NCI-H2081 treated with DMSO at 0.1 percent for 48 hours (cell line): ENCODE measurements around the gene COASY.
"Not testable (repeated sequence)": the region's sequence is repeated elsewhere in the genome, so short reads cannot be mapped to it uniquely, and the experiment has no call there.

Experiments
- DNase-seq: peaks from one replicate; lab custom pipeline; 2025; lab: John Stamatoyannopoulos, UW

Gene COASY

GRCh38 chr17:42531455-42532354 lies 30.2 kb upstream of the COASY start:
- no peak for DNase-seq

GRCh38 chr17:42535155-42536047 lies 26.5 kb upstream of the COASY start:
- no peak for DNase-seq

GRCh38 chr17:42536048-42536371 lies 25.9 kb upstream of the COASY start, which contains the start of gene NAGLU:
Gene NAGLU (plus strand): TSS chr17:42536241. CDS start chr17:42536273, 32 bp downstream.
- DNase-seq = peak; percentile 68

- DNase-seq = peak; percentile 73
These were observed 25.4 kb upstream of the COASY start for GRCh38 chr17:42536372-42537155.

GRCh38 chr17:42537156-42537805 lies 24.7 kb upstream of the COASY start:
- no peak for DNase-seq

- DNase-seq = no peak
These were observed 24.0 kb upstream of the COASY start for GRCh38 chr17:42537826-42538451.

GRCh38 chr17:42538482-42538881 lies 23.5 kb upstream of the COASY start:
- no peak for DNase-seq

- DNase-seq = not testable (repeated sequence)
These were observed 21.4 kb upstream of the COASY start for GRCh38 chr17:42540558-42540957.

- DNase-seq = no peak
These were observed 20.7 kb upstream of the COASY start for GRCh38 chr17:42541041-42541833.

- no peak for DNase-seq
These were observed 18.5 kb upstream of the COASY start for GRCh38 chr17:42543190-42544079.

- DNase-seq = no peak
These were observed 17.1 kb upstream of the COASY start for GRCh38 chr17:42544874-42545283.

GRCh38 chr17:42545755-42546505 lies 16.0 kb upstream of the COASY start:
- DNase-seq = not testable (repeated sequence)

- DNase-seq = no peak
These were observed 14.9 kb upstream of the COASY start for GRCh38 chr17:42547001-42547461.

- DNase-seq = no peak
These were observed 14.3 kb upstream of the COASY start for GRCh38 chr17:42547698-42548069.

GRCh38 chr17:42548070-42548837 lies 13.7 kb upstream of the COASY start:
- DNase-seq = peak; percentile 56

GRCh38 chr17:42548993-42549755 lies 12.8 kb upstream of the COASY start:
- no peak for DNase-seq

- not testable (repeated sequence) for DNase-seq
These were observed 9.2 kb upstream of the COASY start, which contains the start of gene HSD17B1 for GRCh38 chr17:42552736-42553135. Gene HSD17B1 (plus strand): TSS chr17:42552923. CDS start chr17:42552934, 11 bp downstream.
